Natural killer cell treated with Interleukin-12 subunit alpha and Interleukin-12 subunit beta and Interleukin-15 and Interleukin-18, amount 100 ng/mL, for 72 hours (primary cell): ENCODE results near the gene AUTS2. TPM values are rescaled to one million over a fixed set of nuclear protein-coding genes. Genes with fewer than 3 reads are reported as not detected.

Source experiments
- ATAC-seq, 2 donors: fragments of 150-1000 bp; cut with Tn5 transposase in 1 of 2; sonication (Bioruptor Pico), chemical (Tn5 transposase) in 1 of 2; 2 replicates each; pipeline ENCODE4 v1.10.0; 2021
- DNase-seq: peaks from one replicate; pipeline ENCODE4 v3.0.0; 2022; ENCODE audit warnings: low spot score
- H3K27ac Mint-ChIP-seq, 2 donors: 1 replicate in 1 of 2; 2 replicates in 1 of 2; pipeline ENCODE4 v1.8.0; 2022; ENCODE audit warnings: mixed read lengths in 2 of 2, mild to moderate bottlenecking in 1 of 2, moderate library complexity in 1 of 2
- H3K27me3 Mint-ChIP-seq, 2 donors: 1 replicate in 1 of 2; 2 replicates in 1 of 2; pipeline ENCODE4 v1.8.0; 2022; ENCODE audit warnings: mixed read lengths in 2 of 2
- H3K36me3 Mint-ChIP-seq: one replicate; pipeline ENCODE4 v1.8.0; 2022; ENCODE audit warnings: mixed read lengths
- H3K4me1 Mint-ChIP-seq, 2 donors: 1 replicate in 1 of 2; 2 replicates in 1 of 2; pipeline ENCODE4 v1.8.0; 2022; ENCODE audit warnings: low read depth in 2 of 2, mixed read lengths in 2 of 2, mild to moderate bottlenecking in 1 of 2
- H3K4me3 Mint-ChIP-seq: one replicate; pipeline ENCODE4 v1.8.0; 2022; ENCODE audit warnings: mixed read lengths
- H3K9me3 Mint-ChIP-seq: 2 replicates; pipeline ENCODE4 v1.8.0; 2022; ENCODE audit warnings: mixed read lengths
- total RNA-seq, 2 donors: library from RNA; stranded (reverse); gene quantifications; one replicate each; pipeline ENCODE4 v1.2.3, GENCODE V29; 2022

Gene AUTS2
- total RNA-seq, 2 donors from 2014 or later = 14.3 to 43.0 TPM

DNA sequence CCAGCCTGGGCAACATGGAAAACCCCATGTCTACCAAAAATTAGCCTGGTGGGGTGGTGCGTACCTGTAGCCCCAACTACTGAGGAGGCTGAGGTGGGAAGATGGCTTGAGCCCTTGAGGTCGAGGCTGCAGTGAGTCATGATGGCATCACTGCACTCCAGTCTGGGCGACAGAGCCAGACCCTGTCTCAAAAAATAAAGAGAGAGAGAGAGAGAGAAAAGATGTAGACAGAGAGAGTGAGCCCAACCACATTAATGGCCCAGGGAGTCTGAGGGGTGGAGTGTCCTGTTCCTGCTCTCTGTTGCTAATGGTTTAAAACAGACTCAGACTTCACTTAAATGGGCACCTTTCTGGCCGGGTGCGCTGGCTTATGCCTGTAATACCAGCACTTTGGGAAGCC is 1078.0 kb downstream of the AUTS2 start:
- DNase-seq (no peak), ATAC-seq (no peak)
- no peaks in the 10 kb centered on the region for H3K9me3 Mint-ChIP-seq
- peaks cover 0 to 11% of the 10 kb centered on the region in 2 donors for H3K27me3 Mint-ChIP-seq
- no peak overlapping the region for H3K4me3 Mint-ChIP-seq
- no peak overlapping the region for H3K27ac Mint-ChIP-seq
- H3K4me1 Mint-ChIP-seq = peaks cover 53 to 54% of the 10 kb centered on the region in 2 donors
- no peaks in the 10 kb centered on the region for H3K36me3 Mint-ChIP-seq

DNA sequence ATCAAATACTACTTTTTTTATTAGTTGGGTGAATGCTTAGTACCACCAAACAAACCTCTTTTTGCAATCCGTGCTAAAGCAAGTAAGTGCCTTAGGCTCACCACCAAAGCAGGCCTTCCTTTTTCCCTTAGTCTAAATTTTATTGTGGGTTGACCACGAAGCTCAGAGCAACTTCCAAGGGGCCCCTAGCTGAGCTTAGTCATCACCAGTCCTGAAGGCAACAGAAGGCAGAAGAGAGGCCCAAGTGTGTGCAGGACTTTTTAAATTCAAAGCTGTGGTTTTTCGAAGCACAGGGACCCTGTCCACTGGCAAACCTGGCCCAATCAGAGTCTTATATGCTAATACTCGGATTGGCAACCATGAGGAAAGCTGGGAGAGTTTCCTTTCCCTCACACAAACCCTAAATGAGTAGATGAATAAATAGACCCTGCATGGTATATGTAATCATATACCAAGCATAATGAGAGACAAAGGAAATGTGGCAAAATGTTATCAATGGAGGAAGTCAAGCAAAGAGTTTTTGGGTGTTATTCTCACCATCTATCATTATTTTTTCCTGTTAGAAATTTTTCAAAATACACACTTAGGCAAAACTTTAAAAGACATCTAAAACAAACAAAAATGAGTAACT is 1080.5 kb downstream of the AUTS2 start:
- Mint-ChIP-seq H3K9me3 (no peaks in the 10 kb centered on the region), H3K27me3 (peaks cover 0 to 5% of the 10 kb centered on the region in 2 donors), H3K4me1 (peaks cover 59 to 64% of the 10 kb centered on the region in 2 donors), H3K4me3 (peak overlapping the region; percentile 88), H3K36me3 (no peaks in the 10 kb centered on the region), H3K27ac (peak overlapping the region; percentile 89 to 94)
- DNase-seq (no peak), ATAC-seq (peak; percentile 37 to 52)

DNA sequence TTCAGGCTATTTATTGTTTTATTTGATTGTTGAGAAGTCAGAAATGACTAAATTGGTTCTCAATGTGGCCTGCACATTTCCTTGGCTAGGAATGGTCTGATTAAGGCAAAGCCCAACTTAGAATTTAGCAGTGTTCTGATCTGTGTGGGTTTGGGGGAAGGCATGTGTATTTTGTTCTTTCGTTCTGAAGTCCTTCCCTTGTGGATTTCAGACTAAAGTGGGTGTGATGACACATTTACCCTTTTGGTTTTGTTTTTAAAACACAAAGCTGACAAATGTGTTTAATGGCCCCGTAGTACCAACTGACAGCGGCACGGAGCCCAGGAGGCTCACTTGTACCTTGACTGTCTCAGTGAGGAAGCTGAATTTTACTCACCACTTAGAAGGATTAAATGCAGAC is 1081.4 kb downstream of the AUTS2 start:
- Mint-ChIP-seq H3K4me1 (peaks cover 61 to 64% of the 10 kb centered on the region in 2 donors), H3K4me3 (peak overlapping the region; percentile 88), H3K36me3 (no peaks in the 10 kb centered on the region), H3K27me3 (peaks cover 0 to 7% of the 10 kb centered on the region in 2 donors), H3K27ac (peak overlapping the region; percentile 89 to 94), H3K9me3 (no peaks in the 10 kb centered on the region)
- DNase-seq (peak; percentile 75), ATAC-seq (peak; percentile 90)

DNA sequence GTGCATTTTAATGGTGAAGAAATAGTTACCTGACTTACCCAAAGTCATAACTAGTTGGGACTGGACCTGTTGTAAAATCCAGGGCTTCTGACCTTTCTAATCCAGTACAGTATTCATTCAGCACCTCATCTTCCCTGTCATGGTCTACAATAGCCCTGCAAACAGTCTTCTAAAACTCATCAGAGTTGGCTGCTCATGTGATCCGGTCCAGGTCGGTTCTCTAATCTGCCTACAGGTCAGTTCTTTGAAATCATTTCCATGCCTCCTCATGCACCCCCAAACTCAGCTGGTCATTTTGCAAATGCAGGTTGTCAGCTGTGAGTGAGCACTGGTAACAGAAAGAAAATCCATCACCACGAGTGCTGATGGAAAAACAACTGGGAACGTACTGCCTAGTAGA is 1082.0 kb downstream of the AUTS2 start:
- H3K4me1 Mint-ChIP-seq = peaks cover 63 to 64% of the 10 kb centered on the region in 2 donors
- H3K9me3 Mint-ChIP-seq = no peaks in the 10 kb centered on the region
- H3K27ac Mint-ChIP-seq = peak overlapping the region; percentile 89 to 94

DNA sequence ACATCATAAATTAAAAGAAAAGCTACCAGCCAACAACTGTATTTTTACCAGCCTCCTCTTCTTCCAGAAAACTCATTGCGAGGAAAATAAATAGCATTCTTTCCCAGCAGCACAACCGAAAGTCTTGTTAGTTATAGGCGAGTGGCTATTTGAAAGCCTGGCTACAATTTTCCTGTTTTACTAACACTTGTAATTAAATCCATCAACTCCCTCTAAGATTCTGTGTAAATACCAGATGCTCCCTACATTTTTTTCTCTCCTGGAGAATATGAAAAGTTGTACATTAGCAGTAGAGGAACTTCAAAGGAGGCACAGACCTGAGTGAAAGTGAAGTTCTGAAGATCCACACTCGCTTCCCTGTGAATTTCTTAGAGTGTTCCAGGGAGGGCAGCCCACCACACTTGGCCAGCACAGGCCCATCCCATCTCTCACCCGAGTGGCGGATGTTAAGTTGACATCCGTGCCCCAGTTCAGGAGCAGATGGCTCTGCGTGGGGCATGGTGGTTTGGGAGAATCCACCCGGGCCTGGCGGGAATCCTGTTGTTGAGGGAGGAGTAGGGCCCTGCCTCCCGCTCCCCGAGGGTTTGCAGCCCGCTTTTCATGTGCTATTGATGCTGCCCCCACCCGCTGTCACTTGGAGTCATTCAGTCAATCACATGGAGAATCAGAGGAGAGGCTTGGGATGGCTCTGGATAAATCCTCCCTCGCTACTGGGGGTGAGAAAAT is 1082.6 kb downstream of the AUTS2 start:
- H3K36me3 Mint-ChIP-seq = no peaks in the 10 kb centered on the region
- peaks cover 0 to 7% of the 10 kb centered on the region in 2 donors for H3K27me3 Mint-ChIP-seq
- ATAC-seq (no peak), DNase-seq (no peak)
- peak overlapping the region; percentile 88 for H3K4me3 Mint-ChIP-seq
- peaks cover 61 to 62% of the 10 kb centered on the region in 2 donors for H3K4me1 Mint-ChIP-seq
- no peaks in the 10 kb centered on the region for H3K9me3 Mint-ChIP-seq
- peak overlapping the region; percentile 89 to 94 for H3K27ac Mint-ChIP-seq

More for the DNA sequence above, 1082.0 kb downstream of the AUTS2 start:
- no peak for ATAC-seq
- no peaks in the 10 kb centered on the region for H3K36me3 Mint-ChIP-seq
- no peak for DNase-seq
- peaks cover 0 to 7% of the 10 kb centered on the region in 2 donors for H3K27me3 Mint-ChIP-seq
- H3K4me3 Mint-ChIP-seq = peak overlapping the region; percentile 88

DNA sequence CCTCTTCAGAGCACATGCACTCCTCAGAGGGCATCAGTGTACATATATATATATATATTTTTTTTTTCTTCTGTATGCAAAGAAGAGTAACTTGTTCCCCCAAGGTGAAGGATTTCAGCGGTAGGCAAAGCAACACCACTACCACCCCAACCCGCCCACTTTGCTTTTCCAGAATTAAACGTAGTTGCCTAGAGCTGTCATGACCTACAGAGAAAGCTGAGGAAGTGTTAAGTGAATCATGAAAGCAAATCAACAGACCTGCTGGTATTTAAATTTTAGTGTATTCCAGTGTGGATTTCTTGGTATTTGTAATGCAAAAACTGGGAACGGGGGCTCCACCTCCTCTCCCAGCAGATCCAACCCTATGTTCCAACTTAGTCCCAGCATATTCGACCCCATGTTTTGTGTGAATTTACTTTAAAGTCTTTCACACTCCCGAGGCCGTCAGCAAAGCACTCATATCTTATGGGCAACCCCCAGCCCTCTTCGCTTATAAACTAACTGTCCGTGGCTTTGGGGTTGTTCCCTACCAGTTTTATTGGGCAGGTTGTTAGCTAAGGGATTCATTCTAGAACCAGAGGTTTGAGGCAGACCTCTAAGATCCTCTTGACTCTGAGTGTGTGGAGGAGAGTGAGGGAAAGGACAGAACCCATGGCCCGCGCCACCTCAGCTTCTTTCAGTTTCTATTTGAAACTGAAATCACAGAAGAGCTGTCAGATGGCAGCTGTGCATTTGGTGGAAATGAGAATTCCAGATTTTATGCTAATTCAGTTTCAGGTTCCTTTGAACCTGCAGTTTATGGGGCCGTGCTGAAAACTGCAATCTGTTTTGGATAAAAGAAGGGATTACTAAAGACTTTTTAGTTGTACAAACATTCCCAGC is 1083.4 kb downstream of the AUTS2 start:
- Mint-ChIP-seq H3K27ac (peak overlapping the region in 1 of 2 donors; percentile 64), H3K9me3 (no peaks in the 10 kb centered on the region), H3K4me1 (peaks cover 56 to 58% of the 10 kb centered on the region in 2 donors), H3K4me3 (peak overlapping the region; percentile 55), H3K36me3 (no peaks in the 10 kb centered on the region), H3K27me3 (peaks cover 0 to 4% of the 10 kb centered on the region in 2 donors)
- DNase-seq = no peak
- ATAC-seq = peak; percentile 66 to 73

DNA sequence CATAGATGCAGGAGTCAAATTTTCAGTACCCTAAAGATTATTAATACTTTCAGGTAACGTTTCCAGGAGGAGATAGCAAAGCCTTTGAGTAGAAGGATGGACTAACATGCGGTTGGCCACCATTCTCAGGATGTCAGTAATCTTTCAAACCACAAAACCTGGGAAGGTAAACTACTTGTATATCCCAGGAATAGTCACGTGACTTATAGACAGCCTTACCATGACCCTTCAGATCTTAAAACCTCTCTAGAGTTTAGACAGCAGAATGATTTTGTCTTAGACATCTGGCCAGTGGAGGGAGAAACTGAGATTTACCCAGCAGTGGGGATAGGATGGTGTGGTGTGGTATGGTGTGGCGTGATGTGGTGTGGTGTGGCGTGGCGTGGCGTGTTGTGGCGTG is 1085.9 kb downstream of the AUTS2 start:
- Mint-ChIP-seq H3K9me3 (no peaks in the 10 kb centered on the region), H3K4me1 (peaks cover 36 to 40% of the 10 kb centered on the region in 2 donors), H3K27me3 (peaks cover 0 to 4% of the 10 kb centered on the region in 2 donors), H3K27ac (peak overlapping the region in 1 of 2 donors; percentile 45), H3K4me3 (no peak overlapping the region), H3K36me3 (no peaks in the 10 kb centered on the region)
- DNase-seq (no peak), ATAC-seq (no peak)

DNA sequence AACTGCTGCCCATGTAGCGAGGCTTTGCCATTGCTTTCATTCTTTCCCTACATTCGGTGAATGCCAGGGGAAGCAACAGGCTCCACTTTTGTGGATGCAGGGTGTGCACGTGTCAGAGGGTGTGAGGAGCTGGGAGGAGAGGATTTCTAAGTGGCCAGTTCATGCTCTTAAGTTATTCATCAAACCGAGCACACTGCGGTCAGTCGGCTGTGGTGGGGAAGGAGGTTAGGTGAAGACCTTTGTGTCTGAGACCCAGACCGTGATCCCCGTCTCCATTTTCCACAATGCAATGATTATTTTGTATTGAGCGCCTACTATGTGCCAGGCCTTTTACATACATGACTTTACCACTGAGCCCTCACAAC is 1095.0 kb downstream of the AUTS2 start:
- ATAC-seq = no peak
- H3K27ac Mint-ChIP-seq = peak overlapping the region in 1 of 2 donors; percentile 63
- peak overlapping the region; percentile 75 for H3K4me3 Mint-ChIP-seq
- no peaks in the 10 kb centered on the region for H3K27me3 Mint-ChIP-seq
- DNase-seq = no peak
- no peaks in the 10 kb centered on the region for H3K9me3 Mint-ChIP-seq
- peaks cover 5% of the 10 kb centered on the region for H3K36me3 Mint-ChIP-seq
- H3K4me1 Mint-ChIP-seq = peaks cover 22 to 30% of the 10 kb centered on the region in 2 donors

DNA sequence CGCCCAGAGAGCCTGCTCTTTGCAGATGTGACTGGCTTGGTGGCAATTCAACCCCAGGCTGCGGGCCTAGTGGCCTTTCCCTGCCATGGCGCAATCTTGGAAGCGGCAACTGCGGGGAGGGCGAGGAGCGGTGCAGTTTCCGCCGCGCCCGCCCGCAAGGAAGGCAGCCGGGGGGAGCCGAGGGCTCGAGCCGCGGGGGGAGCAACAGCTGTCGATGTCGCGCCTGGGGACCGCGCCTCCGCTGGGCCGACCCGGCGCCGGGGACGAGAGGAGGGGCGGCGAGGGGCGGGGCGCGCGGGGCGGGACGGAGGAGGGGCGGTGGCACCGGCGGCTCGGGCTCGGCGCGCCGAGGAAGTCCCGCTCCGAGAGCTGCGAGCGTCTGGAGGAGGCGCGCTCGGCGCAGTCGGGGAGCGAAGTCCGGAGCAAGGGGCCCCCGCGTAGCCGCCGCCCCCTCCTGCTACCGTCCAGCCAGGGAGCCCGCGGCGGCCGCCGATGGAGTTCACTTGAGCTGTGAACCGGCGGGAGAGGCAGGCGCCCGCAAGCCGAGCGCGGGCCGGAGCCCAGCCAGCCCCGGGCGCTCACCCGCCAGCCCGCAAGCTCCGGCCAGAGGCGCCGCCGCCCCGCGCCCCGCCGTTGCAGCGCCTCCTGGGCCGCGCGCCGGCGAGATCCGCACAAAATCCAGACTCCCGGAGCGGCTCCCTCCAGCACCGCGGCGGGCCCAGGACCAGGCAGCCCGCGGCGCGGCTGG is 1095.6 kb downstream of the AUTS2 start:
- DNase-seq (peak; percentile 77), ATAC-seq (peak; percentile 87 to 88)
- H3K27ac Mint-ChIP-seq = peak overlapping the region in 1 of 2 donors; percentile 63
- H3K27me3 Mint-ChIP-seq = no peaks in the 10 kb centered on the region
- H3K4me1 Mint-ChIP-seq = peaks cover 24 to 36% of the 10 kb centered on the region in 2 donors
- peak overlapping the region; percentile 75 for H3K4me3 Mint-ChIP-seq
- no peaks in the 10 kb centered on the region for H3K9me3 Mint-ChIP-seq
- H3K36me3 Mint-ChIP-seq = peaks cover 5% of the 10 kb centered on the region

DNA sequence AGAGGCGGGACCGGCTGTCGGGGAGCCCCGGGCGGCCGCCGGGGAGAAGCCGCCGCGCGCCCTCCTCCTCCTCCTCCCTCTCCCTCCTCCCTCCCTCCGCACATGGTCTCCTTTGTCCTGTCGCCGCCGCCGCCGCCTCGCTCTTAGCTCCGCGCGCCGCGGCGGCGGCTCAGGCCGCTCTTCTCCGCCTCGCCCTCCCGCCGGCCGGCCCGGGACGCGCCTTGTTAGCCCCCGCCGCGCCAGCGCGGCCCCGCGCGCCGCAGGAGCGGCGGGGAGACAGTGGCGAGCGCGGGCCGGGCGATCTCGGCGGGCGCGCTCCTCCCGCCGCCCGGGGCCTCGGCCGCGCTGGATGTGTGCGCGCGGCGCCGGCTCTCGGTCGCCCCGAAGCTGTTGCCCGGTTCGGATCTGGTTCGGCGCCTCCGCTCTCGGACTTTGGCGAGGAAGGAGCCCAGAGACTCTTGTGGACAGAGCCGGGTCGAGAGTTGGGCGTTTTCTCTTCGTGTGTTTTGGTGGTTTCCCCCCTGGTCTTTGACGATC is 1096.2 kb downstream of the AUTS2 start:
- peak overlapping the region; percentile 98 for H3K4me3 Mint-ChIP-seq
- ATAC-seq (peak; percentile 60 to 67), DNase-seq (no peak)
- peaks cover 24 to 37% of the 10 kb centered on the region in 2 donors for H3K4me1 Mint-ChIP-seq
- no peaks in the 10 kb centered on the region for H3K27me3 Mint-ChIP-seq
- no peak overlapping the region for H3K27ac Mint-ChIP-seq
- H3K36me3 Mint-ChIP-seq = peaks cover 5% of the 10 kb centered on the region
- no peaks in the 10 kb centered on the region for H3K9me3 Mint-ChIP-seq

DNA sequence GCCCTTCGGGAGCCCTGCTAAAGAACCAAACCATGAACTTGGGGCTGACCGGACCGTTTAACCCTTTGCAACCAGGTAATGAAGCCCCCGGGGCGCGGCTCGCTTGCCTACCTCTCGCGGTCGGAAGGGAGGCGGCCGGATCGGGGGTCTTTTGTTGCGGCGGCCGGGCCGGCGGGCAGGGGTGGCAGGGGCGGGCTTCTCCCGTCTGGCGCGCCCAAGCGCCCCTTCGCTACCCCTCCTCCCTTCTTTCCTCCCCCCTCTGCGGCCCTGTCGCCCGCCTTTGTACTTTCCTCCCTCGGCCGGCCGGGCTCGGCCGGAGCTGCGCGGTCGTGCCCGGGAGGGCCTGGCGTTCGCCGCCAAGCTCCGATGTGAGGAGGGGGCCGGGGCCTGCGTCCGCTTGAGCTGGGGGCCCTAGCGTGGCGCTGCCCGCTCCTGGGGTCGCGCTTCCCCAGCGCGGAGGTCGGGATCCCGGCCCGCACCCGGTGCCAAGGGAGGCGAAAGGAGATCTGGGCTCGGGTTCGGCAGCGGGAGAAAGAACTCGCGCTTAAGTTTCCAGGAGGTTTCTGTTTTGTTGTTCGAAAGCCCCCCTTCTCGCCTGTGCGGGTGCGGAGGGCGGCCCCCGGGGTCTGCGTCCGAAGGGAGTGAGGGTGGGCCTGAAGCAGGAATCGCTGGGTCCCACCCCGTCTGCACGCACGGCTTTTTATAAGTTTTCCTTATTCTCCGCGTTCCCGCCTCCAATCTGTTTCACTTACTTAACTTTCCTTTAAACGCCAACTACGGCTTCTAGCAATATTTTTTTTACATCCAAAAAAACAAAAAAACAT is 1096.9 kb downstream of the AUTS2 start:
- ATAC-seq = no peak
- peaks cover 5% of the 10 kb centered on the region for H3K36me3 Mint-ChIP-seq
- no peaks in the 10 kb centered on the region for H3K9me3 Mint-ChIP-seq
- no peaks in the 10 kb centered on the region for H3K27me3 Mint-ChIP-seq
- no peak for DNase-seq
- peak overlapping the region; percentile 89 to 93 for H3K27ac Mint-ChIP-seq
- peaks cover 24 to 37% of the 10 kb centered on the region in 2 donors for H3K4me1 Mint-ChIP-seq
- peak overlapping the region; percentile 98 for H3K4me3 Mint-ChIP-seq

DNA sequence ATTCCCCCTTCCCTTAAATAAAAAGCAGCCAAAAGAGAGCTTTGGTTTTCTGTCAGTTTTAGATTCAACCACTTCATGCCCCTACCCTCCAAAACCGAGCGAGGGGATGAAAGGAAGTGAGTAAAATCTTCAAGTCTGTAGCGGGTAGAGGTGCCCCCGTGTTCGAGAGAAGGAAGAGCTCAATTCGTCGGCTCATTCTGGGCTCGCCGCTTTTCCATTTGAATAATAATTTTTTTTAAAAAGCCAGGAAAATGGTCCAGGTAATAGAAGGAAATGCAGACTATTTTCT is 1097.5 kb downstream of the AUTS2 start:
- peaks cover 24 to 37% of the 10 kb centered on the region in 2 donors for H3K4me1 Mint-ChIP-seq
- no peak for ATAC-seq
- H3K36me3 Mint-ChIP-seq = peaks cover 5% of the 10 kb centered on the region
- H3K4me3 Mint-ChIP-seq = peak overlapping the region; percentile 98
- H3K27ac Mint-ChIP-seq = peak overlapping the region; percentile 89 to 93
- H3K27me3 Mint-ChIP-seq = no peaks in the 10 kb centered on the region
- no peaks in the 10 kb centered on the region for H3K9me3 Mint-ChIP-seq
- DNase-seq = no peak
